ENCODE data around the gene DNAJA4.

GRCh38 chr15:78243491-78243941, 20.8 kb upstream of the DNAJA4 start:
- TF ChIP-seq CTCF (IDR thresholded peaks at IDR 0.05) (no peak), POLR2A (IDR thresholded peaks at IDR 0.05) (no peak)
